HCEC 1CT (cell line): Measurements from ENCODE around the gene CDH13.

Experiments used
- DNase-seq: peaks from one replicate; pipeline ENCODE4 v3.0.0-alpha.2; 2017

CDH13 gene

DNA sequence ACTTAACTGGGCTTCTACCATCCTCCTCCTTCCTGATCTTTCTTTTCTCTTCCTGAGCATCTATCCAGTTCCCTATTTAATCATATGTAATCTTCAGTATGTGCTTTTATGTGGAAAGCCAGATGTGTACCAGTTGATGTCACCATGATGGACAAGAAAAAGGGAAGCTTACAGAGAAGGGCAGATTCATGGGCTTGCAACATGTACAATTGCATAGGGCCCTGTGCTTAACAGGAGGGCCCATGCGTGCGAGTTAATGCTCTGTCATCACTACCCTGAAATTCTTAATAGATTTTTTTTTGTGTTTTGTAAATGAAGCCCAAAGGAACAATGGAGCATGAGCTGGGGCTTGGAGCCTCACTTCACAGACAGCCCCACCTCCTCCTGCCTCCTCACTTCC, 124.3 kb downstream of the CDH13 start:
- DNase-seq: no peak

DNA sequence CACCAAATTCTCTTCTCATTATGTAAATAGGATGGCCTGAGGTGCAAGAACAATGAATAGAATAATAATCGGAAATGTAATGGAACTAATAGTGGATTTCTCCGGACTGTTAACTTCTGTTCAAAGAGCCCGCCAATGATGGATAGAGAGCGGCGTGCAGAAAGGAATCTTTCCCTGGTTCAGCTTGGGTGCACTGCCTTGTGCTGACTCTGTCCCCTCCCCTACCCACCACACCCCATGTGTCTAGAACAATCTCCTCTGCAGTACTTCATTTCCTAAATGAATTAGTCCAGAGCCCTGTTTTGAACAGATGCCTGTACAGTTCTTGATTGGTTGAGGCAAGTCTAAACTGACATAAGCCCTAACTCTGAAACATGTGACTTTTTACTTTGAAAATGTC, 125.4 kb downstream of the CDH13 start:
- no peak for DNase-seq

DNA sequence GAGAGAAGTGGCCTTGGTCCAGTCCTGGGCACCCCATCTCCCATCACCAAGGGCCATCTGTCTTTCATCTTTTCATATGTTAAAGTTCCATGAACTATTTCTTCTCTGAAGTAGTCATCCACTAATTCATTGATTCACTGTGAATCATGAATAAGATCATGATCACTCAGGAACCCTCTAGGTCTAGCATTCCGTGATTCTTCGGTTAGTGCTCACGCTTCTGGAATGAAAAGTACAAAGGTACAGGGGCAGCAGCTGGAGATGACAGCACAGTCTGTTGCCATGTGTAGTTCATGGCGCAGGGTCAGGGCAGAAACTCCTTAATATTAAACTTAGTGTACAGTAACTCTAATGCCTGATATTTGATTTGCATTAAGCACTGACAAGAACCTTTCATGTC, 127.1 kb downstream of the CDH13 start:
- peak; percentile 88 for DNase-seq

DNA sequence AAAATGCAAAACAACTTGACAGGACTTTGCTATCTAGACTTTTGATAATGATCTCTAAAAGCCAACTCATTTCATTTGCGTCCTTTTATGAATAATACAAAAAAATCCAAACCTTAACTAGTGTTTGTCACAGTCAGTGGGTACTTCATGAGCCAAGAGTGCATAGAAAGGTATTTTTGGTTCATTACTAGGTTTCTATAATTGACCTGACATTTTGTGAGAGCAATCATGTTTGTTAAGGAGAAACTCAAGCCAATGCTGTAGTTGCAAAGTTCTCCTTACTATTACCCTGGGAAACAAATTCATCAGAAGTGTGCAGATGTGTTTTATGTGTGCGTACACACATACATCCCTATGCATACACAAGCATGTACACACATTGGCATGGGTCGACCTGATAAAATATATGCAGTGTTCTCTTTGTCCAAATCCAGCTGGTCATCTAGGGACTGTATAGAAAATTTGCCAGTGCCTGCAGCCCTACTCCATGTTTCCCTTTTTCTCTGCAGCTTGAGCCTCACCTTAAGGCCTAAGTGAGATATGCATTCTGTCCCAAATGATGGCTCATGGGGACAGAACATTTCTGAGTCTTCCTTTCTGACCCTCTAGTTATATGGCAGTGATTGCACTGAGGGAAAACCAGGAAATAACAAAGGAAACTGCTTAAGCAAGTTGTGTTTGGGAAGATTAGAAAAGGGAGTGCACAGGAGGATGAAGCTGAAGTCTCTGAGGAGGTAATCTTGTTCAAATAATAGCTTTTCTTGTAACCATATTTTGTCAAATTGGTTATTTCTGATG, 128.1 kb downstream of the CDH13 start:
- no peak for DNase-seq

DNA sequence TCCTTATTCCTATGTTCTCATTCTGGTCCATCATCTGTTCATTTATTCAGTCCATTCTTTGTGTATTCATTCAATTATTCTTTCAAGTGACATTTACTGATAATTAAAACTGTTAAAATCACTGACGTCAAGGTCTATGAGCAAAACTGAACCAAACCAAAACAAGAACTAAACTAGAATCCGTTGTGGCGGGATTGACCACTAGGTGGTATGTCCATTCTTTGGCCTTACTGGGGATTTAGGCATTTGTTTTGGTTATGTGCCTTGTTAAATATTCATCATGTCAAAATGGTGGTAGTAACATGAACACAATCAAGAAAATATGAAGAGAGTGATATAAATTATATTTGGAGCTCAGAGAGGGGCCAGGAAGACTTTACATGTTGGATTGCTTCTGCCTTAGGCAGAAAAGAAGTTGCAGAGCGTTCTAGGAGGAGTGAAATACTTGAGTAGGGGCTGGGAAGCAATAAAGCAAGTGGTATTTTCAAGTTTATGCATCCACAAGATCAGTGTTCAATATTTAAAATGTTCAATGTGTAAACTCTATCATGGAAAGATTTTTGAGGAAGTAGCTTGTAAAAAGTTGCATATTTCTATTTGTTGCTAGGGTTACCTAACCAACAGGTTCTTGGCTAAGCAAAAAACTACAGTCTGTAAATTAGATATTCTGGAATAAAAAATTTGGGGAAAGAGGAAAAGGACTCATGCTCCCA, 129.0 kb downstream of the CDH13 start:
- DNase-seq: peak; percentile 29

DNA sequence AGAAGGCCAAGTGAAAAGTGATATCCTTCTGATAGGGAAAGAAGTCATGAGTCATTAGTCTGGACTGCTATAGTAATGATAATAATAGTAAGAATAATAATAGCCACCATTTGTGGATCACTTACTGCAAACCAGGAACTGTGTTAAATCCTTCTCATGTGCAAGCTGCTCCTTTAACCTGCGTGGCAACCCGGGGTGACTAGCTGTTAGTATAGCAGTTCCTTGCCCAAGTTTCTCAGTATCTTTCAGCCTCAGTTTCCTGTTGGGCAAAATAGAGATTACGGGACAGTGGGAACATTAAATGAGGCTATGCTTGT, 129.5 kb downstream of the CDH13 start:
- DNase-seq: peak; percentile 66

DNA sequence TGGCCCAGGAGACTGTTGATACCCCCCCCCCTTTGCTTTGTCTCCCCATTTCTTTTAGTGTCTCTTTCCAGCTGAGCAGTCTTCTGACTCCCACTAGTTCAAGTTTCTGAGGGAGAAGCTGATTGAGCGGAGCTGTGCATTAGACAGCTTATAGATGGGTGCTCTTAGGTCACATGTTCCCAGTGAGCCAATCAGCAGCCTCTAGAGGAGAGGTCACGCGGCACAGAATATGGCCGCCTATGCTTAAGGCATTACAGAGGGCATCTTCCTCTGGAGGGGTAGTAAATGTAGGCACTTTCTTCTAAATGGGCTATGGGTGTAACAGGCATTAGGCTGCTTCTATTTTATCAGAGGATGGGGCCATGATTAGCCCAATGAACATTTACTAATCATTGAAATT, 131.6 kb downstream of the CDH13 start:
- no peak for DNase-seq

DNA sequence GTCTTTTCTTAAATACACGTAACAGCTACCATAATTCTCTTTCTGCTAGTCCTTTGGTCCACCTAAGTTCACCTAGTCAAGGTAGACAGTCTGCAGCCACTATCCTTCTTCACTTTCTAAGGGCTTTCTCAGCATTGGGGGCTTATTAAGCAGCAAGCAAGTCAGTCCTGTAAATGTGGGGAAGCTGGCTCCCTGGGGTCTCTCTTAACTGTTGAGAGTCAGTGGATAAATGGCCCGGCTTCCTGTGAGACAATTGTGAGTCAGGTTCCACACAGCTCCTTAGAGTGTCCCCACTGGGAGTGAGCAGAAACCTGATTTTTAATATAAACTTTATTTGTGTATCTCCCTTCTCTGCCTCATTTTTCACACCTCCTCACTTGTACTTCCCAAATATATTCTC, 132.1 kb downstream of the CDH13 start:
- DNase-seq: no peak

DNA sequence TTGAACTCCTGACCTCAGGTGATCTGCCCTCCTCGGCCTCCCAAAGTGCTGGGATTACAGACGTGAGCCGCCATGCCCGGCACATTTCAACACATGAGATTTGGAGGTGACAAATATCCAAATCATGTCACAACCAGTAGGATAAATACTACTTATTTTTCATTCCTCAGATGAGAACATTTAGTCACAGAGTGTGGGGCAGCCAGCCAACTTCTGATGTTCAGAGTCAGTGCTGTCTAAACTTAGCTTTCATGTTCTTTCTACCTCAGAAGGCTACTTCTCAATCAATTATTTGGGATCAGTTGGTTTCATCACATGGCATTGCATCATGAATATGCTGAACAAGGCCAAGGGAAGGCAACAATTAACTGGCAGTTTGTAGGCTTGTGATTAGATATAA, 134.5 kb downstream of the CDH13 start:
- peak; percentile 63 for DNase-seq

DNA sequence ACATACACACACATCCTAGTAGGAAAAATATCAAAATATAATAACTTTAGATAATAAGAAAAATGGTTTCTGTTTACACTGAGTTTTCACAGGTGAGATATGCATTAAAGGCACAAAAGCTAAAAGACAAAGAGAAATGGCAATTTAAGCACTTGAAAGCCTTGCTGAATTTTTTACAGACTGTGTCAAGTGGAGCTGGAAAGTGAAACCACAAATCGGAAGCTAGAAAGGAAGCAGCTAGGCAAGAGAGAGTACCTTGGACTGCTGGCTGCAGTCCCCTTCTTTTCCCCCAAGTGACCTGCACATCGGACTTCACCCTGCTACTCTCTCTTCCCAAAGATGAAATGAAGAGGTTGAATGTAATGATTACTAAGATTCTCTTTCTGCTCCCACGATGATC, 135.1 kb downstream of the CDH13 start:
- DNase-seq: peak; percentile 14

DNA sequence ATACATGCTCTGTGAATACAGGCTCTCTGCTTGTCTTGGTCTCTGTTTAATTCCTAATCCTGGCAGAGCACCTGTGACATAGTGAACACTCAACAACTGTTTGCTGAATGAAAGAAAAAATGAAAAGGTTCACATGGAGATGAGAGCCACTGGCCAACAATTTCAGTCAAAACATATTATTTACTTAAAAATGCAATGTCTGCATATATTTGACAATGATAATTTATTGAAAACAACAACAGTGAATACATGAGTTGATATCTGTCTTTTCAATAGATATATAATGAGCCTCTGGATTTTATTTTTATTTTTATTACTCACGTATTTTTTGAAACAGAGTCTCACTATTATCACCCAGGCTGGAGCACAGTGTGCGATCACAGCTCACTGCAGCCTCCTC, 136.6 kb downstream of the CDH13 start:
- DNase-seq: no peak

DNA sequence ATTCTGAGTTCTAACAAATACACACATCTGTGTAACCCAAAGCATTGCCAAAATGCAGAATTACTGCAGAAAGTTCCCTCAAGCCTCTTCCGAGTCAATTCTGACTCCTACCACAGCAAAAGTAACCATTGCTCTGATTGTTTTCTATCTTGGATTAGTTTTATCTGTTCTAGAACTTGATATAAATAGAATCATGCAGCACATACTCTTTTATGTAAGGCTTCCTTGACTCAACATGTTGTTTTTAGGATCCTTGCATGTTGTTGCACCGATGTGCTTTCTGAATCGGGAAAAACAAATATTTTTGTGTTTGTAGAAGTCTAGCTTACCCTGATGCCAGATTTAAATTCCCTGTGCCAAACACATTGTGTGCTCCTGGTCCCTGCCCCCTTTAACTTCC, 140.4 kb downstream of the CDH13 start:
- DNase-seq: no peak

DNA sequence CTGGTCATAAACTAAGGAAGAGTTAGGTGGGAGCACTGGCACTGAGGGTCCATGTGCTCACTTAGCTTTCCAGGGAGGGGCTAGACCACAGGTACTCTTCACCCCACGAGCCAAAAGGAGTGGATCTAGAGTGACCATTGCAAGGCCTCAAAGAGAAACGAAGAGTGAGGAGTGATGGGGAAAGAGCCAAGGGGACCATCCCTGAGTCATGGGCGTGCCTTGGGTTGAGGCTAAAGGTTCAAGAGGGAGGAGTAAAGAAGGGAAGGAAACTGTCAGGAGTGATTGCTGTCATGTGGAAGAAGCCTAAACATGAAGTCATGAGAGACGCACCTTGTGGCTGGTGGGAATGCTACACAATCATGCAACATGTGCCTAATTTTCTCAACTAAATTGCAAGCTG, 141.0 kb downstream of the CDH13 start:
- no peak for DNase-seq

DNA sequence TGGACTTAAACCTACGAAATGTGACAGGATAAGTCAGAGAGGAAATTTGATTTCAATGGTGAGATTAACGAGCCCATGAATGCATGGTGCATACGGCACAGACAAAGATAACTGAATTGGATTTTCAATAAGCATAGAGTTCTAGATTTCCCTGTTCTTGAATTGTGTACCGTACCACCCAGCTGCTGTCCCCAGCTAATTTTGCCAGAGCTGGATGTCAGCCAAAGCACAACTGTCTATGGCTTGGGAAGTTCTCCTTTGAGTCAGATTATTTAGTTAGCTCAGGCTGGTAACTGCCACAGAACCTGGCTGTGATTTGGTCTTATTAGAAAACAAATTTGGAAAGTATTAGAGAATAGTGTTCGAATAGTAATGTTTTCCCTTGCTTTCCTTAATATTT, 143.1 kb downstream of the CDH13 start:
- DNase-seq: no peak

DNA sequence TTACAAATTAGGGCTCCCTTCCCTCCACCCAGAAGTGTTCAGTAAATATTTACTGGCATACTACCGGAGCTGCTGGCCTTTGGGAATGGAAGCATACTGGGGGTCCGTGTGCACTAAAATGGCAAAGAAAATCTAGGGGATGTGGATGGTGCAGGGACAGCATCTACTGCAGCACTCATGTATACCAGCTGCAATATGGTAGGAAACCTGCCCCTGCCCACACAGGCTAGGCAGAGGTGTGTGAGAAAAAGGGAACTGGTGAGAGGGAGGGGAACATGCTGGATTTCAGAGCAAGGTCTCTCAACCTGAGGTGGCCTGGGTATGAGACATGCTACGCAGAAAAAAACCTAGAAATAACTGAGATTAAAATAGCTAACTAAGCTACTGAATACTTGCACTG, 145.4 kb downstream of the CDH13 start:
- no peak for DNase-seq

DNA sequence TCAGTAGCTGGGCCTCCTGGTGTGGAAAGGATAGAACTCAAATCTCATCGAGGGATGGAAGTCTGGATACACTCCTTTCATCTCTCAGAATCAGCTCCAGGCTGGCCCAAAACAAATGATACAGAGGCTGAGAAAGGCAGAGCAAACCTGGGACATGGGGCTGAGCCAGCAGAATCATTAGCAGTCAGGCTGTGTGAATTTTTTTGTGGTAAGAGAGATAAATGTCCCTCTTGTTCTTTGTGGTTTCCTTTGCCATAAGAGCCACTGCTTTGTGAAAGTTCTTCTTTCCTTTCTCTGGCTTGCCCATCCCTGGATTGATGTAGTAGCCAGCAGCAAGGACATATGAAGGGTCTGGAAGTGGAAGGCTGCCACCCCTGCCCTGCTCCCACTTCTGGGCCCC, 146.2 kb downstream of the CDH13 start:
- no peak for DNase-seq

DNA sequence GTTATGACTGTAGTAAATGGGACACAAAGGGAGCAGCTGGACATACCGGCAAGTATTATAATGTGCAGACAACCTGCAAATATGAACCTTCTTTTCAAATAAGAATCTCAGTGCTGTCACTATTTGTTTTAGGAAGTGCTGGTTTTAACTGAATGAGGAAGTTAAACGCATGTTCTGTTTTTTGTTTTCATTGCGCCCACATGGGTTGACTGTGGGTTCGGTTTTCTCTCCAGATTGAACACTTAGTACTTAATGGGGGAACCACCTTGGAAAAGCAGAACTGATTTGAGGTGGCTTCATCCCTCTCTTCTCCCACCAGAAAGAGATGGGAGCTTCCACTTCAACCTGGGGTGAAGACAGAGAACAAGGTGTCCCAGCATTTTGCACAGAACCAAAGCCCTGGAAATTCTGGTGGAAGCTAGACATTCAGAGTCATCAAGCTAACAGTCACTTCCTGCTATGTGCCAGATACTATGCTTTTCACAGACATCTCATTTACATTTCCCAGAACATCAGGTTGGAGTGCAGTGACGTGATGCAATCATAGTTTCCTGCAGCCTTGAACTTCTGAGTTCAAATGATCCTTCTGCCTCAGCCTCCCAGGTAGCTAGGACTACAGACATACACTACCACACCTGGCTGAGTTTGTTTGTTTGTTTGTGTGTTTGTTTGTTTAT, 149.8 kb downstream of the CDH13 start:
- no peak for DNase-seq

DNA sequence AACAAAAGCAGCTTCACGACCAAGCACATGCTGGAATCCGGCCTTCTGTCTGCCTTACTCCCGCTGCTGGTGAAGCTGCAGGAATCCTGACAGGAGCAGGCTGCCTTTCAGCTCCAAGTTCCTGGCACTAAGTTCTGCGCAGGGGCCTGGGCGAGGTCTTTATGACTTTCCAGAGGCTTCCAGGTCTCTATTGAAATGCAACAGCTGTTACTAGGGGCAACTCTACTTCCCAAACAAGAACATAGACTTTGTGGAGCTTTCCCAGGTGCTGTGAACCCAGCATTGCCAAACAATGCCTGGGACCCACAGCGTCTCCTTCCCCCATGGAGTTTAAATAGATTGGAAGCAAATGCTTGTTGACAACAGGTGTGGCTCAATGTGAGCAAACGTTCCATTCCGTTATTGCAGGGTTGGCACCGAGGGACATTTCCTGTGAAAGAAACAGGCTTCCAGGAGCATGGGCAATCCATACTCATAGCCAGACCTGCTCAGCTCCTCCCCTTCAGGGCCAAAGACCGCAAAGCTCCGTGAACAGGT, 156.0 kb downstream of the CDH13 start:
- no peak for DNase-seq

DNA sequence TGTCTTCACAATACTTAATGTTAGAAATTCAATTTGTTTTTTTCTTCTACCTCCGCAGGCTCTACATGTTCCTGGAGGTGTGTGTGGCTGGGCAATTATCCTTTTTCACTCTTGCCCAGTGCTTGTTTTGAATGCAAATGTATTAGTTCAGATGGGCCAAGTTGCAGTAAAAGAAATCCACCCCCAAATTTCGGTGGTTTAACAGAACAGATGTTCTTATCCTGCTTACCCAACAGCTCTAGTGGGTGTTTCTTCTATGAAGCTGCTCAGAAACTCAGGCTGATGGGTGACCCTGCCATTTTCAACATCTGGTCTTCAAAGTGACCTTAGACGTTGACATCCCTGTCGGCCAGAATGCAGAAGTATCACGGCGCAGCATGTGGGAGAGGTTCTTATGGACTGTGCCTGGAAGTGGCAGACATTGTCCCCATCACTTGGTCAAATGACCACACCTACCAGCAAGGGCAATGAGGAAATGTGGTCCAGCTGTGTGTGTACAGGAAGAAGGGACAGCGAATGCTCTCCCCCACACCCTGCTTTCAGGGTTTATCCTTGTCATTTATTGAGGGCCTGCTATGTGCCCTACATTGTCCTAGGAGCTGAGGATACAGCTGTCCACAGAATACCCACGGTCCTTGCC, 157.3 kb downstream of the CDH13 start:
- DNase-seq: no peak

DNA sequence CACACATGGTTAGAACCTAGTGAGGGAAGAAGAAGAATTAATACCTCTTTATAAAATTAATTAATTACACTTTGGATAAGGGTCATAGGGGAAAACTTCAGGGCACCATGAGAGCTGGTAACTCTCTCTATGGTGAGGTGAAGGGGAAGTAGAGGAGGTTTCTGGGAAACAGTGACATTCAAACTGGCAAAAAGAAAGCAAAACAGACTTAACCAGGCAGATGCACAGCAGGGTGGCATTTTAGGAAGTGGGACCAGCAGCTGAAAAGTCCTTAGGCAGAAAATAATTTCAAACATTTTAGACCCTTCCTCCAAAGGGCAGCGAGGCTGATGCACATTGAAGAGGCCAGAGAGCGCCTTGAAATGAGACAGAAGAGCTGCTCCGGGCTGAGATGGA, 157.8 kb downstream of the CDH13 start:
- DNase-seq: no peak

DNA sequence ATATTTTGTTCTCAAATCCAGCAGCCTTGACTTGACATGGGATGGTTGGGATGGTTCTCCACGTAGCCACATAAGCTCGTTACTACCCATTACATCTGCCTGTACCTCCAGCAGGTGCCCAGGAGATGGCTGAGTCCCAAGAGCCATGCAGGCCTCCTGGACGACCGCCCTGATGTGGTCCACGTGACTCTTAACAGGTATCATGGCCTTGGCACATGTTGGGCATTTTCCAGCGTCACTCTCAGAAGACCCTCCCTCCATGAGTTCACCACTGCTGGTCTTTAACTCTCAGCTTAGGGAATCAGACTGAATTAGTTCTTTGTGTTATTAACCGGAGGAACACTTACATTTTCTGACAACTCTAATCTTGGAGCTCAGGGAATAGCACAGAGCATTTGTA, 161.5 kb downstream of the CDH13 start:
- DNase-seq: no peak

DNA sequence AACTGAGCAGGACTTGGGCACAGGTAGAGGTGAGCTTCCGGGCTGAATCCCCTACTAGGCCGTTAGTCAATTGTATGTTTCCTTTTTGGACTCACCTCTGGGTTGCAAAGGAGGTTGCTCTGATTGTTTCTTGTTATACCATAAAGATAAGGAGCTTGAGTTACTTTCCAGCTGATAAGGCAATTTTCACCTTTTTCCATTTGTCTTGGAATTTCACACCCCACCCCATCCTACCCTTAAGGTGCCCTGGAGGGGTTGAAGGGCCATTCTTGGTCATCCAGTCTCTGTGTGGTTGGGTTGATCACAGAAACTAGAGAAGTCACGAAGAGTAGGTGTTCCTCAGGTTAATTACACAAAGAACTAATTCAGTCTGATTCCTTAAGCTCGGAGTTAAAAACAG, 162.2 kb downstream of the CDH13 start:
- no peak for DNase-seq

DNA sequence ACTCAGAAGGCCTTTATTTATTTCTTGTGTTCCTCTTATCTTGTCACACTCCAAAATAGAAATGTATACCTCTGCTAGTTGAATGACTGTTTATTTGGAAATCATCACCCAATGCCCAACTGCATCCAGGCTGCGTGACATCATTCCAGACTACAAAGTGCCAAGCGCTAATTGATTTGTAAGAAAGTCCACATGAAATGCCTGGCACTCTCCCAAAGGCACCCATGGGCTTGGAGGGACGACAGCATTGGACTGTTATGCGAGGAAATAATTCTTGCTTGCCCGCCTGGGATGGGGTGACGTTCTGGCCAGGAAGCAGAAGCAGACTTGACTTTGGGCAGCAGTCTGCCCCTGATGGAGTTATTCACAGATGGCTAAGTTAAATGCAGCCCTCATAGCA, 165.9 kb downstream of the CDH13 start:
- no peak for DNase-seq
